Transverse colon (tissue), 3 donors: ENCODE measurements around the gene FURIN.

Experiments
- CTCF ChIP-seq, 5 experiments: fragments of 200-600 bp in 3 of 5; fragments of 450-650 bp in 2 of 5; sonication (generic) in 3 of 5; IDR thresholded peaks; 1 replicate in 2 of 5; 2 replicates in 3 of 5; pipeline ENCODE4 v1.5.1; 2016 to 2017; ENCODE audit warnings: antibody characterized with exemption in 5 of 5, inconsistent platforms in 3 of 5, mild to moderate bottlenecking in 2 of 5, moderate library complexity in 1 of 5
- EP300 ChIP-seq: sonication (generic); formaldehyde crosslinking; IDR thresholded peaks from one replicate; pipeline ENCODE4 v1.6.1; 2017; ENCODE audit warnings: antibody characterized with exemption, low read depth

- TF ChIP-seq CTCF (IDR thresholded peaks at IDR 0.05) (no peak), EP300 (no peak)
Measured at GRCh38 chr15:90905306-90906180, 37.2 kb downstream of the FURIN start.
